Natural killer cell (primary cell): ENCODE measurements around the gene PA2G4. TPM values are rescaled to one million over a fixed set of nuclear protein-coding genes. Genes with fewer than 3 reads are reported as not detected.
A peak's percentile ranks its signal among the peaks of the same experiment; 100 is the strongest.

Experiments
- ATAC-seq, 3 donors: fragments of 150-1000 bp in 2 of 3; fragments of 200-7000 bp in 1 of 3; cut with Tn5 transposase; 1 replicate in 1 of 3; 2 replicates in 2 of 3; pipeline ENCODE4 v1.10.0; 2021; ENCODE audit warnings: mild to moderate bottlenecking in 2 of 3, moderate library complexity in 2 of 3
- DNase-seq, 2 donors: peaks; one replicate each; pipeline versions ENCODE4 v3.0.0 to v3.0.0-alpha.2; 2013 to 2021; ENCODE audit warnings: mixed read lengths in 1 of 2
- H3K27ac ChIP-seq: one replicate; pipeline ENCODE4 v1.5.1; 2013; ENCODE audit warnings: mild to moderate bottlenecking, low read length
- H3K27me3 ChIP-seq: one replicate; pipeline ENCODE4 v1.6.1; 2013; ENCODE audit warnings: low read length; ENCODE audit not compliant: control insufficient read depth, insufficient read depth
- H3K36me3 ChIP-seq: one replicate; pipeline ENCODE4 v1.6.1; 2013; ENCODE audit warnings: low read length; ENCODE audit not compliant: control insufficient read depth, insufficient read depth
- H3K4me1 ChIP-seq: one replicate; pipeline ENCODE4 v1.6.1; 2013; ENCODE audit warnings: low read length; ENCODE audit not compliant: control insufficient read depth, insufficient read depth
- H3K4me3 ChIP-seq: one replicate; pipeline ENCODE4 v1.5.1; 2013; ENCODE audit warnings: low read length
- H3K9me3 ChIP-seq: one replicate; pipeline ENCODE4 v1.6.1; 2013; ENCODE audit warnings: low read length; ENCODE audit not compliant: control insufficient read depth, insufficient read depth
- H3K27ac Mint-ChIP-seq, 2 donors: one replicate each; pipeline ENCODE4 v1.8.0; 2022; ENCODE audit warnings: mild to moderate bottlenecking in 2 of 2, mixed read lengths in 2 of 2, moderate library complexity in 1 of 2
- H3K27me3 Mint-ChIP-seq, 2 donors: one replicate each; pipeline ENCODE4 v1.8.0; 2022; ENCODE audit warnings: low read depth in 2 of 2, mixed read lengths in 2 of 2
- H3K36me3 Mint-ChIP-seq: one replicate; pipeline ENCODE4 v1.8.0; 2022; ENCODE audit warnings: mixed read lengths
- H3K4me1 Mint-ChIP-seq, 2 donors: one replicate each; pipeline ENCODE4 v1.8.0; 2022; ENCODE audit warnings: mixed read lengths in 2 of 2
- H3K4me3 Mint-ChIP-seq: one replicate; pipeline ENCODE4 v1.8.0; 2022; ENCODE audit warnings: mild to moderate bottlenecking, moderate library complexity, mixed read lengths
- H3K9me3 Mint-ChIP-seq, 2 donors: one replicate each; pipeline ENCODE4 v1.8.0; 2022; ENCODE audit warnings: mixed read lengths in 2 of 2
- CTCF ChIP-seq: fragments of 200-600 bp; IDR thresholded peaks from one replicate; pipeline ENCODE4 v1.8.0; 2022; ENCODE audit warnings: antibody characterized with exemption
- WGBS: methylation state at CpG from one replicate; pipeline ENCODE4 v1.1.7; 2013; ENCODE audit warnings: missing lambda C conversion rate; ENCODE audit not compliant: insufficient coverage; 5-methylcytosine and 5-hydroxymethylcytosine counted together
- intact Hi-C: fragments of 100-400 bp; cut with micrococcal nuclease; formaldehyde crosslinking; loops from one replicate; pipeline ENCODE4 v1.14.2; 2022
- total RNA-seq, 4 donors: library from RNA; stranded (reverse); fragments of 120-200 nt in 1 of 4; gene quantifications; one replicate each; pipeline versions ENCODE4 v1.2.3 to v1.2.4, GENCODE V29; 2013 to 2022

Gene PA2G4
- total RNA-seq, 3 donors from 2014 or later (not counting 1 experiment from before 2014, with no cell fraction given) = 78.5 to 86.4 (median 79.7) TPM

- Histone ChIP-seq H3K9me3 (no peaks in the 10 kb centered on the region), H3K27me3 (no peaks in the 10 kb centered on the region), H3K4me3 (no peak overlapping the region), H3K36me3 (peaks cover 25% of the 10 kb centered on the region), H3K27ac (no peak overlapping the region), H3K4me1 (peaks cover 33% of the 10 kb centered on the region)
- no peak for ATAC-seq
- Mint-ChIP-seq H3K4me3 (no peak overlapping the region), H3K27me3 (no peaks in the 10 kb centered on the region), H3K9me3 (no peaks in the 10 kb centered on the region), H3K36me3 (no peaks in the 10 kb centered on the region), H3K27ac (peak overlapping the region in 1 of 2 donors; percentile 99), H3K4me1 (peaks cover 39 to 48% of the 10 kb centered on the region in 2 donors)
- DNase-seq = no peak
- intact Hi-C loops = no loop called here
- 96% methylated on average over 11 of the region's 11 CpGs for WGBS
- no peak for TF ChIP-seq CTCF
Observed at GRCh38 chr12:56121204-56121870, 17.0 kb downstream of the PA2G4 start.

GRCh38 chr12:56122637-56123036 lies 18.3 kb downstream of the PA2G4 start:
- Mint-ChIP-seq H3K36me3 (no peaks in the 10 kb centered on the region), H3K27me3 (no peaks in the 10 kb centered on the region), H3K4me3 (no peak overlapping the region), H3K27ac (peak overlapping the region; percentile 26 to 99), H3K9me3 (no peaks in the 10 kb centered on the region), H3K4me1 (peaks cover 39 to 50% of the 10 kb centered on the region in 2 donors)
- Histone ChIP-seq H3K27me3 (no peaks in the 10 kb centered on the region), H3K4me3 (no peak overlapping the region), H3K9me3 (no peaks in the 10 kb centered on the region), H3K36me3 (peaks cover 25% of the 10 kb centered on the region), H3K27ac (no peak overlapping the region), H3K4me1 (peaks cover 39% of the 10 kb centered on the region)
- ATAC-seq (no peak), DNase-seq (no peak)
- 94% methylated on average over 2 of the region's 2 CpGs for WGBS
- no peak for TF ChIP-seq CTCF
- intact Hi-C loops = no loop called here

- intact Hi-C loops = no loop called here
- no peak for ATAC-seq
- peaks cover 36 to 44% of the 10 kb centered on the region in 2 donors for H3K4me1 Mint-ChIP-seq
Observed at GRCh38 chr12:56124133-56124532, 19.8 kb downstream of the PA2G4 start.

More at GRCh38 chr12:56124133-56124532, 19.8 kb downstream of the PA2G4 start:
- Mint-ChIP-seq H3K36me3 (no peaks in the 10 kb centered on the region), H3K27ac (peak overlapping the region; percentile 70 to 88), H3K9me3 (no peaks in the 10 kb centered on the region), H3K27me3 (no peaks in the 10 kb centered on the region), H3K4me3 (no peak overlapping the region)
- no peak overlapping the region for H3K4me3 ChIP-seq
- DNase-seq = no peak
- peaks cover 29% of the 10 kb centered on the region for H3K4me1 ChIP-seq
- H3K27me3 ChIP-seq = no peaks in the 10 kb centered on the region
- WGBS = 66% methylated on average over 4 of the region's 4 CpGs
- no peak for TF ChIP-seq CTCF
- no peak overlapping the region for H3K27ac ChIP-seq
- peaks cover 25% of the 10 kb centered on the region for H3K36me3 ChIP-seq
- no peaks in the 10 kb centered on the region for H3K9me3 ChIP-seq
